Lower leg skin (tissue), 3 donors: ENCODE data around the gene POU4F1.

Experiments used
- CTCF ChIP-seq, 3 donors: fragments of 450-650 bp; IDR thresholded peaks; one replicate each; pipeline ENCODE4 v1.5.1; 2016; ENCODE audit warnings: antibody characterized with exemption in 3 of 3, mild to moderate bottlenecking in 3 of 3, moderate library complexity in 2 of 3
- POLR2A ChIP-seq, 2 donors: fragments of 450-650 bp; IDR thresholded peaks; one replicate each; pipeline ENCODE4 v1.6.1; 2016 to 2017; ENCODE audit warnings: antibody characterized with exemption in 2 of 2, mild to moderate bottlenecking in 1 of 2, moderate library complexity in 1 of 2

GRCh38 chr13:78576261-78576660, 27.1 kb downstream of the POU4F1 start:
- TF ChIP-seq CTCF (IDR thresholded peaks at IDR 0.05): no peak
- no peak for TF ChIP-seq POLR2A (IDR thresholded peaks at IDR 0.05)
